ENCODE data around the gene PKD1L1. TPM values are rescaled to one million over a fixed set of nuclear protein-coding genes. Genes with fewer than 3 reads are reported as not detected.

Gene PKD1L1
- total RNA-seq, 1 experiment from 2014 or later: 0.17 TPM

DNA sequence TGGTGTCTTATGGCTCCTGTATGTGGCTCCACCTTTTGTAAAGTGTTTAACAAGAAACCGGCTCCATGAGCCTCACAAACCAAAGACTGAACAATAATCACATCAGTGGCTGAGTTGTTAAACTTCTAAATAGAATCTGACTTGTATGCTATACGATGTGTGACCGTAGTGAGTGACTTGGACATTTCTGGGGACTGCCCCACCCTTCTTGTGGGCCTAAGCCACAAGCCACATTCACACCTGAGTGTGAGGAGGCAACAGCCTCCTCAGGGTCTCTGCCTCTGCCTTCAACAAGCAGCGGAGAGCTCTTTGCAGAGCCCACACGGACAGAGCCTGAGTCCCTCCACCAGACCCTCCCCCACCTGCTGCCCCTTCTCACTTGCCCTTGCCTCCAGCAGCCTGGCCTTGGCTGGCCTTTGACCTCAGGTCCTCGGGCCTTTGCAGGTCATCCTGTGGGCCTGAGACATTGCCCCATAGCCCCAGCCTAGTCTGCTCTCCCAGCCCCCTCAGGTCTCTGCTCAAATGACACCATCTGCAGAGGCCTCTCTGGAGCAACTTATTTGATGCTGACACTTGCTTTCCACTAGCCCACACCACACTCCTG, 209.6 kb downstream of the PKD1L1 start:
- no peak for DNase-seq (ENCODE audit: low read depth)

DNA sequence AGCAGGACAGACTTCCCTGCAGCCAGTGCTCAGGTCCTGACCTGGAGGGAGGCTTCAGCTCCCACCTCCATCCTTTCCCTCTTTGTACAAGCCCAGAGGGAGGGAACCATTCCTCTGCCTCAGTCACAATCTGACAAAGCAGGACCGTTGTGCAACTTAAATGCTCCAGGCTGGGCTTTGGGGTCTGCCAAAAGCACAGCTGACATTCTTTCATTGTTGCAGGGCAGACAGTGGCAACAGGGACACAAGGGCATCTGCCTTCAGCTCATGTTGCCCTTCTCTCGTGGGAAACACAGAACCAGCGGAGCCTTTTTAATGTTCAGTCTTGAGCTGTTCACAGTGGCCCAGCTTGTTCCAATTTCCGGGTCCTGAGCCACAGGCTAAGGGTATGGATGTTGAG, 210.7 kb downstream of the PKD1L1 start:
- DNase-seq (ENCODE audit: low read depth): no peak

DNA sequence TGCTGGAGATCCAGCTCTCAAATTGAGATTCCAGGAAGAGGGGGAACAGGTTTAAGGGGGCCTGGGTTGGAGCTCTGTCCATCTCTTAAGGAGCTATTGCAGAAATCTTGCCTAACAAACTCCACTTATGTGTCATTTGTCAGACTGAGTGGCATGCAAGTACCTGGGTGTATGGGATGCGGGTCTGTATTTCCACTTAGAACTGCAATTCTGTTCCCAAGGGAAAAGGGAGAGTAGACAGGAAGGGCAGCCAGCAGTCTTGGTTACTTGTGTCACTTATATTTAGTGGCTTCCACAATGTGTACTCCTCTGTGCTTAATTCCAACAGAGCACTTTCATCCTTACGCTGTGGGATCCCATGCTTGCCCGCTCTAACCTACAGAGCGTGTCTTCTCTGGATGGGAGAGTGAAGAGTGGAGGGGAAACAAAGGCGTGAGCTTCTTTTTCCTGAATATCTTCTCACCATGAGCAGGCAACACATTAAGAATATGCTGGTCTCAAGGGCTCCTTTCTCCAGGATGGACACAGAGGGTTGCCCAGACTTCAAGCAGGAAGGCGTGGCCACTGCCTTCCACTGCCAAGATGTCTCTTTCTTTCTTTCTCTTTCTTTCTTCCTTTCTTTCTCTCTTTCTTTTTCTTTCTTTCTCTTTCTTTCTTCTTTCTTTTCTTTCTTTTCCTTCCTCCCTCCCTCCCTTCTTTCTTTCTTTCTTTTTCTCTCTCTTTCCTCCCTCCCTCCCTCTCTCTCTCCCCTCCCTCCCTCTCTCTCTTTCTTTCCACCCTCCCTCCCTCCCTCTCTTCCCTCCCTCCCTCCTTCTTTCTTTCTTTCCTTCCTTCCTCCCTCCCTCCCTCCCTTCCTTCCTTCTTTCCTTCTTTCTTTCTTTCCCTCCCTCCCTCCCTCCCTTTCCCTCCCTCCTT, 212.6 kb downstream of the PKD1L1 start:
- no peak for DNase-seq (ENCODE audit: low read depth)

DNA sequence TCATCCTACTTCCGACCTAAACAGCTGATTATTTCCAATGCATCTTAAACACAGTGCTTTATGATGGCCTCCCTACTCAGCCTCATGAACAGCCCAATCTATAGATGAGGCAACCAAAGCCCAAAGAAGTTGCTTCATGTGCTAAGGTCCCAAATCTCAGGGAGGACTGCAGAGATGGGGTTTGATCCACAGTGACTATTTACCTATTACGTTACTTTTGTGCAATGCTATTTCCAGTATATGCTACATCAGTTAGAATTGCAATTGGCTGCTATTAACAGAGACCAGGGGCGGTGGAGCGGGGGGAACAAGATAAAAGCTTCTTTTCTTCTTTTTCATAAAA, 213.3 kb downstream of the PKD1L1 start:
- no peak for DNase-seq (ENCODE audit: low read depth)

DNA sequence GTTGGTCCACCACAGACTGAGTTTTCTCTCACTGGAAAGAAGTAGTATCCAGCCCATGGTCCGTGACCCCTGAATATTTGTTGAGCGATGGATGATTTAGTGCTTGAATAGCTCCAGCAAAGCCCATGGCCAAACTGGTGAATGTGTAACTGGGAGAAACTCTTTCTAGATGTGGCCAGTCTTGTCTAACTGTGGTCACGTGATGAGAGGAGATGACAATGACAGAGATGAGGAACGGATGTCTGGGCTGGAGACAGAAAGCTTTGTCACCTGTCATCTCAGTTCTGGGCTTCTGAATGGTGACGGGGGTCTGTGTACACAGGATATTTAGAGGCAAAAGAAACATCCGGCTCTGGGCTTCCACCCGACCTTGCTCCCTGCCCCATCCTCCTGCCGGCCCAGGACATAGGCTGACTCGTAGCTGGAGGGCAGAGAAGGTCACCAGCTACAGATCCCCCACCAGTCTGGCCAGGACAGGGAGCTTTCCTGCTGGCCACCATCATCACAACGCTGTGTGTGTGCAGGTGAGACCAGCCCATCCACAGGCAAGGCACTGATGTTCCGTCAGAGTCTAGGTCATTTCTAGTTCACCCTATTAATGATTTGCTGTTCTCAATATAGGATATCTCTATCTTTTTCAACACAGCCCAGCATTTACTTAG, 213.8 kb downstream of the PKD1L1 start:
- DNase-seq (ENCODE audit: low read depth): no peak

DNA sequence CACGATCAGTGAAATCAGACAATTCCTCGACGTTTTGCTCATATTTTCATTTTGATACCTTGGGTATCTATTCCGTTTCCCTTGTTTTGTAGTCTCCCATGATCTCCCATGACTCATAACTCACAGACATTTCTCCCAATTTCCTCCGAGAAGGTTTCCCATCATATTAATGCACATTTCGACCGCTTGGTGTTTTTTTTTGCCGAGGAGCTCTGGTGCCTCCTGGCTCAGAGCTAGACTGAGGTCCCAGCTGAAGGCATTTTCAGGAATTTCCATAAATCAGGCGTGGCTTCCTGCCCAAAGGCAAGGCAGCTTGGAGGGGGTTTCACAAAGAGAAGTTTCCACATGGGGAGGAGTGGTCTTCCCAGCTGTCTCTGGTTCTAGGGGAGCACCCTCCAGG, 218.1 kb downstream of the PKD1L1 start:
- DNase-seq (ENCODE audit: low read depth): peak; percentile 58

DNA sequence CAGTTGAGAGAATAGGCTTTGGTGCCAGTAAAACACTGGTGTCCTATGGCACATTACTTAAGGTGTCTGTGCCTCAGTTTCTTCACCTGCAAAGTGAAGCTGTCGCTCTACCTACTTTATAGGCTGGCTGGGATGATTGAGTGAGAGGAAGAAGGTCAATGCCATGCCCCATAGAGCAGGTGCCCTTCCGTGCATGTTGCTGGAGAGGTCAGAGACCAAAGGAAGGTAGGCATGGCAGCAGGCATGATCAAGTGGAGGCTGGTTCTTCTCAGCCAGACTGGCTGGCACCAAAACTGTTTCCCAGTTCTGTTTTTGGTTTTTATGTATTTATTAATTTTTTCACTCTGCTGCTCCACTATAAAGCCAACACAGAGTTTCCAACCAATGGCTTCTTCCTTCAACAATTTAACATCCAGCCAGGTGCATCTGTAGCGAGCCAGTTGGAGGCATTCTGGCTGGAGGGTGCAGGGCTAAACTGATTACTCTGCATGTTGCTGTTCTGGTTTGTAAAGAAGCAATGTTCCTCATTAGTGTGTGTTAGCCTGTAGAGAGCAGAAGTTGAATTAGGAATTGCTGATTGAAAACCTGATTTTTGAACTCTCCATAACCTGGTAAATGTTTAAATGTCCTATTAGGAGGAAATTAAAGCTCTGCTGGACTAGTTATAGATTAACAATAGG, 222.1 kb downstream of the PKD1L1 start:
- no peak for DNase-seq (ENCODE audit: low read depth)

DNA sequence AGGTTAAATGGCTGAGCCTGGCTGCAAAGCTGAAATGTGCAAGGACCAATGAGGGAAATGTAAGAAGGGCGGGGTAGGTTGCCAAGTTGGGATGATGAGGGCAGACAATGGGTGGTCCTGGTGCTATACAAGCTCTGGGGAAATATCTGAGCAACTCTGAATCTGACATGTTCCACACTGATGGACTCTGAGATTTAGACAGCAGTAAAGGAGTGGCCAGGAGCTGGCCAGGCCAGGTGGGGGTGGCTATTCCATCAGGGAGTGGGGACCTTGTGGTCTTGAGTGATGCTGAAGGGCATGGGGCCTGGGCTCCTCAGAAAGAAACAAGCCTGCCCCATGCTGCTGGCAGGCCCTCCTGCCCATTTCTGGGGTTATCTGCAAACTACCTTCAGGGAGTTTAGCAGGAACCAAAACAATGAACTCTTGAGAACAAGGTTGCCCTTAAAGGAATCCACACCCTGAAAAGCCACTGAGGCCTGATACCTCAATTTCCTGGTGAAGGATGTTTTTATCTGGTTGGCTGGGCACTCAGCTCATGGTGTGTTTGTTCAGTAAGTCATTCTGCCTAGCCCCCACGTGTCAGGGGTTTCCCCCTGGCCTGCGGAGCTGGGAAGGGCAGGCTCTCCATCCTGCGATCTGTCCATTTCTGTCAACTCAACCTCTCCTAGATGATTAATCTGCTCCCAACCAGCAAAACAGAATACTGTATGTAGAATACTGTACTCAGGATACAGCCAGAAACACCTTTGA, 223.1 kb downstream of the PKD1L1 start:
- peak; percentile 95 for DNase-seq (ENCODE audit: low read depth)

Other genes with a start within 250 kb of the PKD1L1 start
- gene HUS1, start 31.1 kb upstream of the PKD1L1 start, total RNA-seq (2014; rRNA removed; shearing (Covaris generic)): 35.7 and 55.8 TPM in 2 replicates
- gene SUN3, start 80.6 kb upstream of the PKD1L1 start, total RNA-seq (2014; rRNA removed; shearing (Covaris generic)): not detected in 2 replicates
- 0.91 and 0.95 TPM in 2 replicates for gene C7orf57, start 87.1 kb upstream of the PKD1L1 start, total RNA-seq (2014; rRNA removed; shearing (Covaris generic))
- 47.3 and 50.8 TPM in 2 replicates for gene UPP1, start 140.8 kb upstream of the PKD1L1 start, total RNA-seq (2014; rRNA removed; shearing (Covaris generic))
- gene ABCA13, start 223.0 kb upstream of the PKD1L1 start, total RNA-seq (2014; rRNA removed; shearing (Covaris generic)): under 0.01 and 0.06 TPM in 2 replicates